NCI-H774 (cell line): ENCODE results near the gene NKAIN2.

ENCODE experiments used
- DNase-seq: peaks from one replicate; lab custom pipeline; 2025; lab: John Stamatoyannopoulos, UW

The NKAIN2 gene

DNA sequence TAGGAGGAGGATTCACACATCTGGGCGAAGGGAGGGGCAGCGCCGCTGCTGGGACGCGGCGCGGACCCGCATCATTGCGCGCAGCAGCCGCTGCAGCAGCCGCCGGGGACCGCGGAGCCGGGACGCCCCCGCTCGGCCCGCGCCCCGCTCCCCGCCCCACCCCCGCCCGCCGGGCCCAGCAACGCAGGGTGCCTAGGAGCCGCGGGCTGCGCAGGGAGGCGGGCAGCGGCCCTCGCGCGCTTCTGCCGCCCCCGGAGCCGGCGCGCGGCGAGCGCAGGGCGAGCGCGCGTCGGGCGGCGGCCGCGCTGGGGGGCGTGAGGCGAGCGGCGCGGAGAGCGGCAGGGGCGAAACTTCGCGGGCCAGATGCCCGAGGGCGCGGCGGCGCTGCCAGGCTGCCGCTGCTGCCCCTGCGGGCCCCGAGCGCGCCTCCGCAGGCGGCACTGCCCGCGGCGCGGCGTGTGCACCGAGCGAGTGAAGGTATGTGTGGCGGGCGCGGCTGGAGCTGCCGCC is at the start of gene NKAIN2:
TSS of gene NKAIN2 (plus strand) at position 362 of the 510 bp plus-strand sequence.
- DNase-seq, result peak; percentile 80

DNA sequence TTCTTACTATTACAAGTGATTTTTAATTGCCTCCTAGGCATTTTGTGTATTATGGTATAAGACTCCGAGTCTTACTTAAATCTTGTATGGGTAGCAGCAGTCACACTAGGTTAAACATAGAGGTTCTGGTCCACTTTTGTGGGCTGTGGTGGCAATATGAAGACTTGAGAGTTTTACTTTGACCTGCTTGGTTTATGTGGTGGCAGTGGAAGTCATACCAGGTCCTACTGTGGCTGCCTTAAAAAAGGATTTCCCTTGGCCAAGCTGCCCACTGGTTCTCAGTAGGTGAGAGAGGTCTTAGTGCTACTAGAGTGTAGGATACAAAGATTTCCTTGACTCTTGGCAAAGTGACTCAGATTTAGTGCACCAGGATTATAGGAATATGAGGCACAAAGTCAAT is 44.2 kb upstream of the NKAIN2 start:
- no peak for DNase-seq

DNA sequence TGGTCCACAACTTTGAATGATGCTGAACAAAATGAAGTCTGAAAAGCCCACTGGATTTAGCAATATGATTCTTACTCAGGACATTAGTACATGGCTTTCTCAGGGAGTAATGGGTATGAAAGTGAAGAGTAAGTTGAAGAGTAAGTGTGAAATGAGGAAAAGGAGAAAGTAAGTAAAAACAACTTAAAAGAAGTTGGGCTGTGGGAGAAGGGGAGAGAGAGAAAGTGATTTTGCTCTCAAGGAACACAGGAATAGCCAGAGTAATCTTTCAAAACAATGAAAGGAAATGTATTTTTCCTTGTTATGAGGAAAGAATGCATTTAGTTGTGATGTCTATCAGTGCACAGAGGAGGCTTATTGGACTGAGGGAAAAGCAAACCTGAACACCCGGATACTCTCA is 39.8 kb upstream of the NKAIN2 start:
- no peak for DNase-seq

DNA sequence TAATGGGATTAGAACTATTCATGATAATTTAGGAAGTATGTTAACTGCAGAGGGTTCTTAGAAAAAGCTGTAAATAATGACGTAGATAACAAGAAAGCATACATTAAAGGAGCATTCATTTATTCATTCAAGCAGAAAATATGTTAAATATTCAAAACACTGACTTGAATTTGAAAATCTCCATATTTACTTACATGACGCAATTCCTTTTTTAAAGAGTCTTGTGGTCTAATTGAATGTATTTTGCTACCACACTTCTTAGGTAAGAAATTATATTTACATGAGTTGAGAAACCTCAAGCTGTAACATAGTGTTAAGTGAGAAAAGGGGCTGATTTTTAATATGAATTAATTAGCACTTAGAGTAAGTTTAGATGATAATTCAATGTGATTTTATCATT is 38.9 kb upstream of the NKAIN2 start:
- no peak for DNase-seq

DNA sequence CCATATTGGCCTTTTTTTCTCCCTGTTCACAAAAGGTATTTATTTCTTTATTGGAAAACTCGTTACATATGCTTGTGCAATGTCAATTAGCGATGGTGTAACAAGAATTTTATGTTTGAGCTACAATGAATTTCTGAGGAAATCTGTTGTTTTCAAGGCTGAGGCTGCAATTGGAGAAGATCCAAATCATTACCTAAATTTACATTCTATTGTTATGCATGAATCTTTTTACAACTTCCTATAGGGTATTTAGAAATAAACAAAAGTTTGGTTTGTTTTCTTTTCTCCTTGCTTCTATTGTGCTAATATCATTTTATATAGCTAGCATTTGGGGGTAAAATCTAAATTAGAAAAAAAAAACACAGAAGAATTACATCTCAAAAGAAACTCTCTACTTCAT is 34.7 kb upstream of the NKAIN2 start:
- no peak for DNase-seq

DNA sequence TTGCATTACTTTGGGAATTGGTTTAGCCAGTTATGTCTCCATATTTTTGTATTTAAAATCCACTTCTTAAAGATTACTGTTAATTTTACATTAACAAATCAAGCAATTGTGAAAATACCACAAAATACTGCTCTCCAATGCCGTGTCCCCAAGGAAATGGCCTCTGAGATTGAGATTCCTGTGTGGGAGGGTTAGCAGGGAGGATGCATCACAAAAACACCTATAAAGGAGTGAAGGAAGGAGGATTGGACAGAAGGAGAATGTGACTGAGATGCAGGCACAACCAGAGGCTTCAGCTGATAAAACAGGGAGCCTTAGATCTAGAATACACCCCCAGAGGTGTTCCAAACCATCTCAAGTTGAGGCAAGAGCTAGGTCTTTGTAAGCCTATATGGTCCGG is 34.2 kb upstream of the NKAIN2 start:
- DNase-seq, result no peak

DNA sequence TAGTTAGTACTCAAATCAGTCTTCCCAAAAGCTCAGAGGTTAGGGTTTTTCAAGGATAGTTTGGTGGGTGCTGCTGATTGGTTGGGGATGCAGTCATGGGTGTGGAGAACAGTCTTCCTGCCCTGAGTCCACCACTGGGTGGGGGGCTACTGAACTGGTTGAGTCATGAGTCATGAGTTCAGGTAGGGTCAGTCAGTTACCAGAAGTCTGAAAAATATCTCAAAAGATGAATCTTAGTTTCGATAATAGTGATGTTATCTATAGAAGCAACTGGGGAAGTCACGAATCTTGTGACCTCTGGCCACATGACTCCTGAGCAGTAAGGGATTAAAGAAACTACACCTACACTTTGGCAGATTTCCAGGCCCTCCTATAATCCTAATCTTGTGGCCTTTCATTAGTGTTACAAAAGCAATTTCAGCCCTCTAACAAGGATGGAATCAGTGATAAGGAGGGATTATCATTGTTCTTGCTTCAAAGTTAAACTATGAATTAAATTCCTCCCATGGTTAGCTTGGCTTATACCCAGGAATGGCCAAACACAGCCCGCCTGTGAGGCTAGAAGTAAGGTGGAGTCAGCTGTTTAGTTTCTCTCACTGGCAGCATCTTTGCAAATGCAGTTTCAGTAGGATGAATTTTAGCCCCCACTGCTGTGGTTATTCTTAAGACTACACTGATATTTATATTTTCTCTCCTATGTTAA is 33.3 kb upstream of the NKAIN2 start:
- no peak for DNase-seq

DNA sequence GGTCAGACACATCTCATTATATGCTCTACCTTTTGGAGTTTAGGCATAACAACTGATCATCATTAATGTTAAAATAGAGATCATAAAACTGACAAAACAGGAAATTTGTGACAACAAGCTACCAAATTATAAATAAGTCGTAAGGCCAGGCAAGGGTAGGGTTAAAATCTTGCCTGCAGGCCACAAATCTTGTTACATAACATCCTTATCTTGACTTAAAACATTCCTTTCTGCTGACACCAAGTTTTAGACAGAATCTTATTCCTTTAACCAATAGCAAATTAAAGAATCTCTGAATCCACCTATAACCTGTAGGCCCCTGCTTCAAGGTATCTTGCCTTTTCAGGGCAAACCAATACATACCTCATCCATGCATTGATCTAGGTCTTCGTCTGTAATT is 32.5 kb upstream of the NKAIN2 start:
- DNase-seq, result no peak

DNA sequence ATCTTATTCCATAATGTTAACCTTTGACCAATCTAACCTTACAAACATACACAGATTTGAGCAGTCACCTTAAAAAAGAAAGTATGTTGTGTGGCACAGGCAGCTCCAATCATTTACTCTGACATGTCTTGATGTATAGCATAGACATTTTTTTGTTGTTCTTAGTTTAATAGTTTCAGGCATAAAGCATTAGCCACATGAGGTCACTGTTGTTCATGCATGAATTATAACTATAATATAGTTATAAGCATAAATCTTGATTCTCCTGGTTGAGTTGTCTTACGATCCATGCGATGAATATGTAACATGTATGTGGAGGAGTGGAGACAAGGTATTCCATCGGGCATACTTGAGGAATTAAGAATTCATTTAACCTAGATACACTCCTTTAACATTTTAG is 26.1 kb upstream of the NKAIN2 start:
- DNase-seq, result peak; percentile 22

DNA sequence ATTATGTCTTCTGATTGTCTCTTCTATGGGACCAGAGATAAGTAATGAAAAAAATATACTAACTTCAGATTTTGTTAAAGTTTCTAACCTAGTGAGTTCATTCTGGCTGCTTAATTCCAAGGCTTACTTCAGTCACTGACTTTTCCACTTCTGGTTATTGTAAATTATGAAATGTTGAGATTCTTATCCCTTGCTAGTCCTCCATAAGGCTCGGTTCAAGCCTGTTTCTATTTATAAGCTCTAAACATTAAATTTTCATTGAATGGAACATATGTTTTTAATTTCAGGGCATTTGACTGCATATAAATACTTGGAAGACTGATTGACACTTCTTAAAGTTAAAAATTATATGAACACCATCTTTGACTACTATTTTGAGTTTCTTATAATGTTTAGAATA is 23.6 kb upstream of the NKAIN2 start:
- no peak for DNase-seq

DNA sequence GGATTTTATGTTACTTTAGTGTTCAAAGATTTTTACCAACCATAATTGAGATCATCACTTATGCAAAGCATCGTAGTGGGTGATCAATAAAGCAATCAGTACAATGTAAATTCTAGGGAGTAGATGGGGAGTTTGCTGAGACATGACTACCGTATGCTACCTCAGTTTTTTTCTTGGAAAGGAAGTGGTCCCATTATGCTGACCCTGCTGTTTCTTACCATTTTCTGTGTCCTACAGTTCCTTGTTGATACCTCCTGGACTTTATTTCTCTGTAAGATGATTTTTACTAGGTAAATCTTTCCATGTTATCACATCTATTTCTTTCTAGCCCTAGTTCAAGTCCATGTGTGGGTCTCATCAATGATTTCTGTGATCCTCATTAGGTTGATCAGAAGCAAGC is 19.3 kb upstream of the NKAIN2 start:
- no peak for DNase-seq

DNA sequence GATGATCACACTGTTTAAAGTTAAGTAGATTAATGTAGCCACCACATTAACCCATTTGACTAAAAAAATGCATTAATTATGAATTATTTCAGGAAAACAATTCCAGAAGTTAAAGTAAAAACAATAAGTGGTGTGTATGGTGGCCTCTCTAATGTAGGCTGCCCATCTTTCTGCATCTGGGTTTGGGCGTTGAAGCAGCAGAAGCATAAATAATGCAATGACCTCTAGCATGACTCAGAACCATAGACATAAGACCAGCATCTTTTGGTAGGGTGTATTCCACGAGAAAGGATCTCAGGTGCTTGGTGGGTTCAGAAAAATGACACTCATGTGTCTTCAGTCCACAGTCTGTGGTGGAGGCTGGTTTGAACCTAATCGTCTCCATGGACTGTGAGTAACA is 18.6 kb upstream of the NKAIN2 start:
- no peak for DNase-seq

DNA sequence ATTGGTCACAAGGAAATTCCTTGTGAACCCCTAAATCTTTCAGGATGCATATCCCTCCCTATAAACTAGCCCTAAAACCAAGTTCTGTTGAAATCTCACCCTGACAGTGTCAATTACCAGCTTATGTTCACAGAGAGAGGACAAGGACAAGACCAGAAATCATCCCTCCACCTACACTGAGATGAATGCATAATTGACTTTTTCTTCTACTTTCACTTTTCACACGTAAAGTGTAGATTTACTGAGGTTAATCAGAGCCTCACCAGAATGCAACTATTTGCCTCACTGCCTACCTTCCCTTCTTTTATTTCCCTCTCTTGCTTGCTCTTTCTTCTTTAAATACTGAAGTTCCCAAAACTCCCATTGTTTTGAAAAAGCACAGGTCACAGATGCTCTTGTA is 15.3 kb upstream of the NKAIN2 start:
- DNase-seq, result no peak

DNA sequence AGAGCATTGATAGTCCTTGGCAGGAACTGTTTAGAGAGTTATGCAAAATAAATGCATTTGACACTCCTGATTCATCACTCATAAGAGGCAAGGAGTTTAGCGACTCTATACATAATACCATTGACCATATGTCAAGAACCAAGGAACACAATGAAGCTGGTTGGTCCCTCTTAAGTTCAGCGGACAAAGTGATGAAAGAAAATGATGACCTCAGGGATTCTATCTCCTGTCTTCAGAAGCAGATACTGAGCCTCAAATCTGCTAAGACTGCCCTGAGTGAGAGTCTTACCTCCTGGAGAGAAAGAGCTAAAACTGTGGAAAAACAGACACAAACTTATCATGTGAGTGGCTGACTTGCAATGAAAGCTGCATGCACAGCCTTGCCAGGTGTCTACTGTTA is 9.5 kb upstream of the NKAIN2 start:
- DNase-seq, result no peak

DNA sequence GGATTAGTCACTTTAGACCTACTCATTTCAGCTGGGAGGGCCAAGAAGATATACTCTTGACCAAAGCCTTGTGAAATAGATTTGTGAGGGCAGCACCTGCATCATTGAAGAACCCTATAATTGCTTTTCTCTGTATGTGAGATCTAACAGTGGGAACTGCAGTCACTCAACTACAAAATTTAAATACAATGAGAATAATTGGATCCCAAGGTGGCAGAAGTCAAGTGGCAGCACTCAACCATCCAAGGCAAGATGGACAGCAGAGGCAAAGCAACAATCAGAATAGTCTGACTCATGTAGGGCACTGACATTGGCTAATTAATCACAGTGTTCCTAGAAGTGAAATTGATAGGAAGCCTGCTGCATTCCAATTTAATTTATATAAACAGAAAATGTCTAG is 8.9 kb upstream of the NKAIN2 start:
- DNase-seq, result no peak

DNA sequence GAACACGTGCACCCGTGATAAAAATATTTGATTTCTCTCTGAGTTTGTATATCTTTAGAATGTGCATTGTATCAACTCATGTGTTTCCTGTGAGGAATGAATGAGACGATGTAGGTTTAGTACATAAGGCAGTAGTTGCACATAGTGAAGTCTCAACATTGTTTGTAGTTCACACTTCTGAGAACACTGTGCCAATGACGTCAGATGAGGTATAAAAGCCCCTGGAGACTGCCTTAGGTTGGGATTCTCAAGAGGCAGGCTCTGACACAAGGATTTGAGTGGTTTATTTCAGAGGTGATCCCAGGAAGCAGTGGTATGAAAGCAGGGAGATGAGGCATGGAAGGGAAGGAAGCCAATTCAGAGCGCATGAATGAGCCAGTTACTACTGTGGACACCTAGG is 2.6 kb upstream of the NKAIN2 start:
- DNase-seq, result no peak

DNA sequence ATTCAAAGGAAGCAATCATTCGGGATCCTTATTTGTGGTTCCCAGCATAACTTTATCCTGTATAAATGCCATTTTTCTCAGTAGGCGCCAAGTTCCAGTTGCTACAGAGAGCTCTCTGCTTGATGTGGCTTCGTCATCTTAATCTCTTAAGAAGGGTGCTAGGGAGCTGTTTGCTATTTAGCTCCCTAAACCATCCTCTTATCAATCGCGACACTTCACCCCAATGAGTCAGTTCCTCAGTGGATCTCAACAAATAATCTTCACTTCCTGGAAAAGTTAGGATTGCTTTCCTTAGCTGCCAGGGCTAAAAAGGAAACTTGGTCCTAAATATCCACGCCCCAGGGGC is 1.3 kb upstream of the NKAIN2 start:
- peak; percentile 74 for DNase-seq

DNA sequence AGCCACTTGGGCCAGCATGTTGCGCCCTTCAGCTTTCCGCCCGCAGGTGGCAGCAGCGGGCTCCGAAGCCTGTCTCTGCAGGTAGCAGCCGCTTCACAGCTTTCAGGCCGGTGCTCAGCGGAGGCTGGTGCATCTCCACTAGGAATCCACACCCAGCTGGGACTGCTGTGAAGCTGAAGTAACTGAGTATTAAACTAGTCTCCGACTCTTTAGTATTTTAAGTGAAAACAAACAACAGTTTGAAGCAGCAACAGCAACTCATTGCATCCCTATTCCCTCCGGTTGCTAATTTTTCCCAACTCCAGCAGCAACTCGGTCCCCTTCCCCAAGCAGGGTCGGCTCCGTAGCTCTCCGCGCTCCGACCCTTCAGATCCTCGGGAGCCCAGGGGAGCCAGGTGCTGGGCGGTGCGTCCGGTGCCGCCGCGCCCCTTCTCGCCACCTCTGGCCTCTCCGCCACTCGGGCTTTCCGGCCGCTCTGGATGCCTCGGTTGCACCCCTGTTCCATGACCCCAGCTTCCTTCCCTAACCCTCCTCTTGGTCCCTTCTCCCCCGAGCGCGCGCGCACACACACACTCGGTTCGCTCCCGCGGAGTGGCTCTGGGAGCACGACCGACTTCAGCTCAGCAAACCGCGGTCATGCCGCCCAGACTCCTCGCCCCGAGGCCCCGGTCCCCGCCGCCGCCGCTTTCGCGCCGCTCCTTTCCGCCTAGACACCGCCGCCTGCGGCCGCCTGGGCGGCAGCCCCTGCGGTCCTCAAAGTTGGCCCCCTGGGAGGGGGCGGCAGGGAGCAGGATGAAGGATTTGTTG is 765 bp upstream of the NKAIN2 start:
- DNase-seq, result peak; percentile 98

DNA sequence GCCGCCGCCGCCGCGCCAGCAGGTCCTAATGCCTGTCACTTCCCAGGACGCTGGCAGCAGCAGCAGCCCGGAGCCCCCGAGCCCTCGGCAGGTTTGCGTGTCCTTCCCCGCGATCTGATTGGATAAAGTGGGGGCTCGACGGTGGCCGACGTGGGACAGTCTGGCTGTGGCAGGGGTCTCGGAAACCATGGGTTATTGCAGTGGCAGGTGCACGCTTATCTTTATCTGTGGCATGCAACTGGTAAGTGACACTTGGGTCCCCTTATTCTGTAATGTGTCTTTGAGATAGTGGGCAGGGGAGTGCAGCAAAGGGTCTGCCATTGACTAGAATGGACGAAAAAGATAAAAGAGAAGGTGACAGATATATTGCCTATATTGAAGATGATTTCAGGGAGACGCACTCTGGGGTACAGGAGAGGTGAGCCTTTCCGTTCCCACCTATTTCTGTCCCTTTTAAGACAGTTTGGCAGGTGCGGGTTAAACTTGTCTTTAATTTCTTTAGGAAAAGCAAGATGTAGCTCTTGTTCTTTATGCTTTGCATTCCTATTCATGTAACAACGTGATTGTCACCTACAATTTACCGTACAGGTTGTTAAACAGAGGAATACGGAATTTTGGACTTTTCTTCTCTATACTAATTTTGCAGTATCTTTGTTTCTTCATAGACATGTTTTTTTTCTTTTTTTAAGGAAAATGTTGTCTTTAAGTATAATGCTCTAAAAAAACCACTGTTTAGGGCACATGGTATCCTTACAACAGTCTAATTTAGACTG is 535 bp downstream of the NKAIN2 start:
- DNase-seq, result peak; percentile 92

DNA sequence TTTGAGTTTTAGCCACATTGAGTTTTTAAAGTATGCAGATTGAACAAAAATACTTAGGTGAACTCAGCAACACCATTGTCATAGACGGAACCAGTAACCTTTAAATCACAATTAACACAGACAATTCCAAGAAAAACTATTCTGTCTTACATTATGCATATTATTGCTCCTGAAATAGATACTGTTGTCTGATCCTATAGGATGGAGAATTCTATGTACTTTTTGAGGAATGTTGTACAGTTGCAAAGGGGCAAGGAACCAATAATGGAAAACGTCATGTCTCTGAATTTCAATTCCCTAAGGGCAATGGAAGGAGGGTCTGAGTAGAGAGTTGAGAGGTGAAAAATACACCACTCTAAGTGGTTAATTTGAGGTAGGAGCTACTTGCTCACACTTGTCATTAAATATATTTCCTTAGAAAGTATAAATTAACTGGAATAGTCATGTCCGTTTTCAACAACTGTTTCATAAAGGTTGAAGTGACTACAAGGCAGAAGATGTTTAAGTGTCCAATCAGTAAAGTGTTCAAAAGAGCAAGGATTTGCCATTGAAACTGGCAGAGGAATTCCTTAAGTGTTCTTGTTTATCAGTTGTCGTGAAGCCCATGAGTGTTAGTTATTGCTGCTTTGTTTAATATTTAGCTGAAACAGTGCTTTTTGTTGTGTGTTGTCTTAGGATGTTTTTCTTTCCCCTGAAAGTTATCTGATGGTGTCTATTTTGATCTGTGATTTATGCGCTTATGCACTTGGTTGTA is 1.3 kb downstream of the NKAIN2 start:
- DNase-seq, result peak; percentile 48

DNA sequence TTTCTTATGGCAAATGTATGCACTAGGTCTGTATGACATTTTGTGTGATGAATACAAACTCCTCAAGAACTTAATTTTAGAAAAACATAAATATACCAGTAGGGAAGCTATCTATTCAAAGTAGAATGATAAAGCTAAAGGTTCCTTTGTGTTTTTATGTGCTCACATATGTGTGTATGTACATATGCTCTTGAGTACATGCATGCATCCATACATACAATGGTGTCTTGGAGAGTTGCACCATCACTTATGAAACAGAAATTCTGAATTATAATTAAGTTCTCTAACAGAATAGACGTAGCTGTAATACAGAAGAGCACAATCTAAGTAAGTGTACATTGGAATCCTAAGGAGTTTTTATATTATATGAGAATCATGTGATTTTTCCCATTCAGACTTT is 2.3 kb downstream of the NKAIN2 start:
- peak; percentile 57 for DNase-seq

DNA sequence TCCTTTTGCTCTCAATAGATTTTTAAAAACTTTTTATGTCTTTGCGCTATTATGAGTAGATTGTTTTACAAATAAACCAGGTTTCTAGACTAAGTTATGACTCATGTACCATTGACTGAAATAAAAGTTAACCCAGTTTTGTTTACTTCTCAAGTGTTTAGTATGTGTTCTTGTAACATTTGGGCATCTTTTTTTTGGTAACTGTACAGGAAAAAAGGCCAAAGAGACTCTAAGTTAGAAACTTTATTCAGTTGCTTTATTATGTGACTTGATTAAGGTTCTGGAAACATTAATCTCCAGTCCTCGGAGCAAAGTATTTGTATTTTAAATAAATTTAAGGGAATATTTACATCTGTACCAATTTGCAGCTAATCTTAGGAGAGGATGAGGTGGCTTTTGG is 2.9 kb downstream of the NKAIN2 start:
- no peak for DNase-seq
